GM18502 (cell line): ENCODE results near the gene TBC1D3G.
"Not testable (repeated sequence)": the region's sequence is repeated elsewhere in the genome, so short reads cannot be mapped to it uniquely, and the experiment has no call there.

Experiments
- ATAC-seq: cut with Tn5 transposase; IDR thresholded peaks from one replicate; pipeline ENCODE4 v1.9.1; 2021; ENCODE audit warnings: mild to moderate bottlenecking; ENCODE audit not compliant: unreplicated experiment, poor library complexity

TBC1D3G gene

GRCh38 chr17:36323584-36323983 lies at the start of gene TBC1D3G:
Gene TBC1D3G, plus strand, starts transcription at chr17:36323884. Its CDS starts 1,528 bp downstream, at chr17:36325412.
- ATAC-seq, result not testable (repeated sequence)

GRCh38 chr17:36283256-36283655 lies 40.4 kb upstream of the TBC1D3G start:
- not testable (repeated sequence) for ATAC-seq

- not testable (repeated sequence) for ATAC-seq
These were observed 39.5 kb upstream of the TBC1D3G start for GRCh38 chr17:36284219-36284618.

DNA sequence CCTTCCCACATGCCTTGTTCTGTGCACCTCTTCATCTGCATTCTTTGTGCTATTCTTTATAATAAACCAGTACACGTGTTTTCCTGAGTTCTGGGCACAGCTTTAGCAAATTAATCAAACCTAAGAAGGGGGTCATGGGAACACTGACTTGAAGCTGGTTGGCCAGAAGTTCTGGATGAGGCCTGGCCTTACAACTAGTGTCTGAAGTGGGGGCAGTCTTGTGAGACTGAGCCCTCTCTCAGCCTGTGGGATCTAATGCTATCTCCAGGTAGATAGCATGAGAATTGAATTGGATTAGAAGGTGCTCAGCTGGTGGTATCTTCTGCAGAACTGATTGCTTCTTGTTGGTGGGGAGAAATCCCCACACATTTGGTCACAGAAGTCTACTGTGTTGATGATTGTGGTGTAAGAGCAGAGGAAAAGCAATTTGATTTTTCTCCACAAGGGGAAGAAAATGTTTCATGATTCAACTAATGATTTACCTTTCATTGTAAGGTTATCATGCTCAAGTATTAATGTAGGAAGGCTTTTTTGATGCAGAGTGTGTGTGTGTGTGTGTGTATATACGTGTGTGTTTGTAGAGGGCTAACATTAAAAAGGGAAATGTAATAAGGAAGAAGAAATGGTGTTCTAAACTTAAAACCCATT lies 33.6 kb upstream of the TBC1D3G start:
- not testable (repeated sequence) for ATAC-seq

DNA sequence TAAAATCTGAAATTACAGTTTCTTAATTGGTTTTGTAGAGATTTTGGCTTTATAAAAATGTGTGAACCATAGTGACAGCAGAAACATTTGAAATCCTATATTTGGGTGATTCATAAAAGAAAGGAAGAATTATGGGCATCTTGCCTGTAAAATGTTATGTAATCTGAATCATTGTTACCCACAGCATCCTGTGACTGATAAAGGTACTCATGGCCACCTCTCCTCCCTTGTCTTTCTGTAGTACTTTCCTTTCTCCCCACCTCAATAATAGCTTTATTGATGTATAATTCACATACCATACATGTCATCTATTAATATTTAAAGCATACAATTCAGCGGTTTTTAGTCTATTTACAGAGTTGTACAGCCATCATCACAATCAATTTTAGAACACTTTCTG lies 28.5 kb upstream of the TBC1D3G start:
- not testable (repeated sequence) for ATAC-seq

GRCh38 chr17:36315736-36316135 lies 7.9 kb upstream of the TBC1D3G start:
- not testable (repeated sequence) for ATAC-seq

DNA sequence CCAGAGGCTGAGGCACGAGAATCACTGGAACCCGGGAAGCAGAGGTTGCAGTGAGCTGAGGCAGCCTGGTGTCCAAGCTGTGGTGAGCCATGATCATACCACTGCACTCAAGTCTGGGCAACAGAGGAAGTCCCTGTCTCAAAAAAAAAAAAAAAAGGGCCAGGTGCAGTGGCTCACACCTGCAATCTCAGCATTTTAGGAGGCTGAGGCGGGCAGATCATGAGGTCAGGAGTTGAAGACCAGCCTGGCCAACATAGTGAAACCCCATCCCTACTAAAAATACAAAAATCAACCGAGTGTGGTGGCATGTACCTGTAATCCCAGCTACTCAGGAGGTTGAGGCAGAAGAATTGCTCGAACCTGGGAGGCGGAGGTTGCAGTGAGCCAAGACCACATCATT lies 38.8 kb downstream of the TBC1D3G start:
- not testable (repeated sequence) for ATAC-seq

- not testable (repeated sequence) for ATAC-seq
These were observed 52.3 kb downstream of the TBC1D3G start for GRCh38 chr17:36375938-36376337.
